Keratinocyte (primary cell): ENCODE data around the gene MIF4GD. TPM values are rescaled to one million over a fixed set of nuclear protein-coding genes. Genes with fewer than 3 reads are reported as not detected.
A peak's percentile ranks its signal among the peaks of the same experiment; 100 is the strongest.

Source experiments
- DNase-seq: peaks from one replicate; pipeline ENCODE4 v3.0.0-alpha.2; 2011; ENCODE audit warnings: low read depth, missing footprints, low spot score
- FAIRE-seq: peaks from 2 replicates; lab custom pipeline; 2011; peaks lifted over from hg19 to GRCh38; lab: Jason Lieb, UNC
- H2AFZ ChIP-seq: 2 replicates; pipeline ENCODE4 v1.6.0; 2012; ENCODE audit warnings: low read length, control low read depth, inconsistent platforms; ENCODE audit not compliant: control insufficient read depth
- H3K27ac ChIP-seq: 2 replicates; pipeline ENCODE4 v1.5.1; 2011; ENCODE audit warnings: low read length; ENCODE audit not compliant: control insufficient read depth, insufficient read depth
- H3K27me3 ChIP-seq: 3 replicates; pipeline ENCODE4 v1.6.0; 2011; ENCODE audit warnings: low read length; ENCODE audit not compliant: control insufficient read depth, insufficient read depth; ENCODE audit errors: extremely low read depth
- H3K36me3 ChIP-seq, 2 experiments: 2 replicates in 1 of 2; 3 replicates in 1 of 2; pipeline ENCODE4 v1.5.1; 2011; ENCODE audit warnings: low read length in 2 of 2, mild to moderate bottlenecking in 1 of 2; ENCODE audit not compliant: control insufficient read depth in 2 of 2, insufficient read depth in 2 of 2; ENCODE audit errors: extremely low read depth in 1 of 2
- H3K4me1 ChIP-seq: 3 replicates; pipeline ENCODE4 v1.5.1; 2011; ENCODE audit warnings: low read length; ENCODE audit not compliant: control insufficient read depth, insufficient read depth; ENCODE audit errors: extremely low read depth
- H3K4me2 ChIP-seq: 3 replicates; pipeline ENCODE4 v1.6.0; 2011; ENCODE audit warnings: low read depth, low read length; ENCODE audit not compliant: control insufficient read depth, insufficient read depth; ENCODE audit errors: extremely low read depth
- H3K4me3 ChIP-seq, 3 experiments: fragments of 200-600 bp in 1 of 3; sonication (generic) in 1 of 3; 2 replicates in 2 of 3; 3 replicates in 1 of 3; pipeline ENCODE4 v1.5.1; 2011 to 2016; ENCODE audit warnings: low read length in 3 of 3, mild to moderate bottlenecking in 3 of 3, control low read depth in 2 of 3, inconsistent platforms in 1 of 3, low read depth in 1 of 3, mixed read lengths in 1 of 3, mixed run types in 1 of 3, moderate library complexity in 1 of 3; ENCODE audit not compliant: control insufficient read depth in 2 of 3, insufficient read depth in 2 of 3; ENCODE audit errors: extremely low read depth in 1 of 3
- H3K79me2 ChIP-seq: 2 replicates; pipeline ENCODE4 v1.6.0; 2012; ENCODE audit warnings: low read length; ENCODE audit not compliant: control insufficient read depth, insufficient read depth
- H3K9ac ChIP-seq: 3 replicates; pipeline ENCODE4 v1.6.0; 2011; ENCODE audit warnings: low read length; ENCODE audit not compliant: control insufficient read depth, insufficient read depth; ENCODE audit errors: extremely low read depth
- H3K9me1 ChIP-seq: 3 replicates; pipeline ENCODE4 v1.6.0; 2011; ENCODE audit warnings: low read length; ENCODE audit not compliant: control insufficient read depth, insufficient read depth; ENCODE audit errors: extremely low read depth
- H3K9me3 ChIP-seq: 2 replicates; pipeline ENCODE4 v1.5.1; 2012; ENCODE audit warnings: low read depth, low read length; ENCODE audit not compliant: control insufficient read depth
- H4K20me1 ChIP-seq: 3 replicates; pipeline ENCODE4 v1.6.0; 2011; ENCODE audit warnings: low read length; ENCODE audit not compliant: control insufficient read depth, insufficient read depth; ENCODE audit errors: extremely low read depth
- EZH2 ChIP-seq: IDR thresholded peaks from one replicate; pipeline ENCODE4 v1.6.1; 2012; ENCODE audit warnings: inconsistent platforms, mild to moderate bottlenecking, low read length, moderate library complexity
- dilution Hi-C: fragments of 300-500 bp; cut with MboI; formaldehyde crosslinking; loops from one replicate; pipeline ENCODE4 v1.7.0; 2020; ENCODE audit warnings: low sequenced_read_pairs; ENCODE audit not compliant: extremely low pct_ligation_motif_present
- polyA plus RNA-seq, 5 experiments: library from polyadenylated mRNA; depleted of rRNA in 3 of 5; stranded (reverse) in 3 of 5; stranded (forward) in 1 of 5; unstranded in 1 of 5; fragments of >200 nt; gene quantifications; 1 replicate in 1 of 5; 2 replicates in 3 of 5; 3 replicates in 1 of 5; pipeline versions ENCODE4 v1.2.1 to v1.2.3, GENCODE V29; 2011 to 2012; ENCODE audit warnings: missing spikeins in 2 of 5, low read depth in 1 of 5, low replicate concordance in 1 of 5
- TF ChIP-seq, protein P1 (sequence below), 3 experiments: IDR thresholded peaks in 1 of 3; conservative IDR thresholded peaks in 1 of 3; optimal IDR thresholded peaks in 1 of 3; 2 replicates in 2 of 3; 3 replicates in 1 of 3; pipeline versions ENCODE3 to v1.5.1; 2011; ENCODE audit warnings: low read length in 3 of 3, mild to moderate bottlenecking in 3 of 3, moderate library complexity in 2 of 3, control low read depth in 1 of 3, inconsistent platforms in 1 of 3; ENCODE audit not compliant: insufficient read depth in 2 of 3; ENCODE audit errors: extremely low read depth in 1 of 3

Gene MIF4GD
- polyA plus RNA-seq, 1 donor (not counting 4 experiments of a cell fraction or from before 2014, with no cell fraction given), result 15.9 TPM

DNA sequence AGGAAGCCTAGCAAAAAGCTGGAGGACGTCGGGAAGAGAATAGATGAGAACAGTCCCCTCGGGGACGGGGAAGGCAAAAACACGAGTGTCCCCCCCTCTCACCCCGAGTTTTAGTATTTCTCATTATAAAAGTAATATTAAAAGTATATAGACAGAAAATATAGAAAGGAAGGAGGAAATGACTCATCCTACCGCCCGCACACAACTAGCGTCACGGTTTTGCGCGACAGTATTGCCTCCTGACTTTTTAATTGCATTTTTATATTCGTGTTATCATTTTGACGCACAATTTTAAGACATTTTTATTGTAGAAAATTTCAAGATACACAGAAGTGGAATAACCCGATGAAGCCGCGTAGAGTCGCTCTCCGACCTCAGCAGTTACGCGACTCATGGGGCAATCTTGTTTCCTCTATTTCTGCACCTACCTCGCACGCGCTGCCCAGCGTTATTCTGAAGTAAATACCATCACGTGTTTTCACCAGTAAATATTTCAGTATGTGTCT lies 18.9 kb upstream of the MIF4GD start:
- peaks cover 3 to 10% of the 10 kb centered on the region in 2 experiments for H3K36me3 ChIP-seq
- no peaks in the 10 kb centered on the region for H4K20me1 ChIP-seq
- H2AFZ ChIP-seq, result peak overlapping the region; percentile 98
- DNase-seq (no peak), FAIRE-seq (no peak)
- TF ChIP-seq, protein P1, sequence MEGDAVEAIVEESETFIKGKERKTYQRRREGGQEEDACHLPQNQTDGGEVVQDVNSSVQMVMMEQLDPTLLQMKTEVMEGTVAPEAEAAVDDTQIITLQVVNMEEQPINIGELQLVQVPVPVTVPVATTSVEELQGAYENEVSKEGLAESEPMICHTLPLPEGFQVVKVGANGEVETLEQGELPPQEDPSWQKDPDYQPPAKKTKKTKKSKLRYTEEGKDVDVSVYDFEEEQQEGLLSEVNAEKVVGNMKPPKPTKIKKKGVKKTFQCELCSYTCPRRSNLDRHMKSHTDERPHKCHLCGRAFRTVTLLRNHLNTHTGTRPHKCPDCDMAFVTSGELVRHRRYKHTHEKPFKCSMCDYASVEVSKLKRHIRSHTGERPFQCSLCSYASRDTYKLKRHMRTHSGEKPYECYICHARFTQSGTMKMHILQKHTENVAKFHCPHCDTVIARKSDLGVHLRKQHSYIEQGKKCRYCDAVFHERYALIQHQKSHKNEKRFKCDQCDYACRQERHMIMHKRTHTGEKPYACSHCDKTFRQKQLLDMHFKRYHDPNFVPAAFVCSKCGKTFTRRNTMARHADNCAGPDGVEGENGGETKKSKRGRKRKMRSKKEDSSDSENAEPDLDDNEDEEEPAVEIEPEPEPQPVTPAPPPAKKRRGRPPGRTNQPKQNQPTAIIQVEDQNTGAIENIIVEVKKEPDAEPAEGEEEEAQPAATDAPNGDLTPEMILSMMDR (optimal IDR thresholded peaks at IDR 0.05 in 1 of 3, IDR thresholded peaks at IDR 0.05 in 1 of 3, conservative IDR thresholded peaks at IDR 0.05 in 1 of 3; ENCODE audit: extremely low read depth in 1 of 3, insufficient read depth in 2 of 3, low read length in 3 of 3), result peak in 1 of 3 experiments; percentile 32
- TF ChIP-seq EZH2, result no peak
- H3K9me3 ChIP-seq, result no peaks in the 10 kb centered on the region
- H3K79me2 ChIP-seq, result peaks cover 7% of the 10 kb centered on the region
- no peaks in the 10 kb centered on the region for H3K27me3 ChIP-seq
- H3K4me1 ChIP-seq, result peaks cover 10% of the 10 kb centered on the region
- peak overlapping the region; percentile 58 to 94 (median 89) for H3K4me3 ChIP-seq
- dilution Hi-C loops, result no loop called here
- no peaks in the 10 kb centered on the region for H3K9me1 ChIP-seq
- H3K4me2 ChIP-seq, result peak overlapping the region; percentile 91
- H3K27ac ChIP-seq, result peak overlapping the region; percentile 96
- H3K9ac ChIP-seq, result peak overlapping the region; percentile 93

DNA sequence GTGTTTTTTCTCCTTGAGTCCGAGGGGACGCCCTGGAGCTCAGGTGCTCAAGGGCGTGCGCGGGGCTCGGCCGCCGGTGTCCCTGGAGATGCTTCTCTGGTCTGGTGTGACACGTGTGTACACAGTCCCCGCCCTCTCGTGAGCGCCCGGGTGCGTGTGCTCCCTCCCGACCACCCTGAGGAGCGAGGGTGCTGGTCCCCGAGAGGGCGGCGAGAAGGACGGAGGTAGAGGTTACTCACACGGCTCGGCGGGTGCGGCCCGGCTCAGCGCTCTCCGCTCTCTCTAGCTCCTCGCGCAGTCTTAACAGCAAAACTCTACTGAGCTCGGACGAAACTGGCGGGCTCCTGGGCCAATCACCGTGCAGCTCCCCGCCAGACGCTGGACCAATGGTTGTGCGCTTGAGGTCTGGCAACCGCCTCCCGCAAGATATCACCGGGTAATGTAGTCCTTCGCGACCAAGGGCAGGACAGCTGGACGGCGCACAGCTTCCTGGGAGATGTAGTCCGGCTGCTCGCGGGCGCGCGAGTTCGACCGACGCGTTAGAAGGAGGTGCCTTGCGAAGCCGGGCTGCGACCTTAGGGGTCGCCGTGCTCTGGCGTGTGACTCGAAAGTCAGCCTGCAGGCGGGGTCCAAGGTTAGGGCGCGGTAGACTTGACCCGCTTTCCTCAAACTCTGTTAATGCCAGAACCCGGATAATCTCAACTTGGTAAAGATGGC lies 18.2 kb upstream of the MIF4GD start, which contains the start of gene SLC25A19:
Gene SLC25A19 (minus strand): TSS at position 319 of the 717 bp plus-strand sequence. CDS start 2,669 bp downstream, outside the sequence.
- no peaks in the 10 kb centered on the region for H3K9me3 ChIP-seq

More for the DNA sequence above, 18.2 kb upstream of the MIF4GD start, which contains the start of gene SLC25A19:
- Histone ChIP-seq H4K20me1 (no peaks in the 10 kb centered on the region), H3K27me3 (no peaks in the 10 kb centered on the region), H3K4me1 (peaks cover 10% of the 10 kb centered on the region), H3K36me3 (peaks cover 3 to 10% of the 10 kb centered on the region in 2 experiments), H3K9ac (peak within 1 kb of the TSS; percentile 93), H3K79me2 (peaks cover 7% of the 10 kb centered on the region), H2AFZ (peak within 1 kb of the TSS; percentile 98), H3K27ac (peak within 1 kb of the TSS; percentile 96), H3K4me2 (peak within 1 kb of the TSS; percentile 91), H3K9me1 (no peaks in the 10 kb centered on the region), H3K4me3 (peak within 1 kb of the TSS; percentile 58 to 94 (median 89))
- FAIRE-seq (peak; percentile 69), DNase-seq (peak; percentile 94)
- TF ChIP-seq, protein P1 (optimal IDR thresholded peaks at IDR 0.05 in 1 of 3, IDR thresholded peaks at IDR 0.05 in 1 of 3, conservative IDR thresholded peaks at IDR 0.05 in 1 of 3; ENCODE audit: extremely low read depth in 1 of 3, insufficient read depth in 2 of 3, low read length in 3 of 3), result peak in 1 of 3 experiments; percentile 43
- no peak for TF ChIP-seq EZH2
- dilution Hi-C loops, result no loop called here
